Right hindlimb (tissue), 1 donor: ENCODE measurements around the gene FOXK2.
"Not testable (repeated sequence)": the region's sequence is repeated elsewhere in the genome, so short reads cannot be mapped to it uniquely, and the experiment has no call there.

Experiments used
- DNase-seq: peaks from one replicate; pipeline ENCODE4 v3.0.0-alpha.2; 2018

The FOXK2 gene

GRCh38 chr17:82565551-82565950 lies 46.0 kb downstream of the FOXK2 start:
- DNase-seq, result peak; percentile 54

- no peak for DNase-seq
Observed at GRCh38 chr17:82566129-82566960, 46.8 kb downstream of the FOXK2 start.

GRCh38 chr17:82567286-82567685 lies 47.8 kb downstream of the FOXK2 start:
- DNase-seq, result no peak

- DNase-seq, result no peak
Observed at GRCh38 chr17:82568997-82569393, 49.5 kb downstream of the FOXK2 start.

- no peak for DNase-seq
Observed at GRCh38 chr17:82569621-82570020, 50.1 kb downstream of the FOXK2 start.

GRCh38 chr17:82570277-82570676 lies 50.7 kb downstream of the FOXK2 start:
- DNase-seq, result no peak

- no peak for DNase-seq
Observed at GRCh38 chr17:82571855-82572254, 52.3 kb downstream of the FOXK2 start.

GRCh38 chr17:82574041-82574440 lies 54.5 kb downstream of the FOXK2 start:
- DNase-seq, result no peak

GRCh38 chr17:82575581-82576221 lies 56.2 kb downstream of the FOXK2 start:
- not testable (repeated sequence) for DNase-seq

GRCh38 chr17:82577300-82577699 lies 57.8 kb downstream of the FOXK2 start:
- no peak for DNase-seq

- not testable (repeated sequence) for DNase-seq
Observed at GRCh38 chr17:82579969-82580368, 60.4 kb downstream of the FOXK2 start.

- no peak for DNase-seq
Observed at GRCh38 chr17:82582213-82582612, 62.7 kb downstream of the FOXK2 start.

GRCh38 chr17:82582709-82583108 lies 63.2 kb downstream of the FOXK2 start:
- DNase-seq, result no peak

- DNase-seq, result no peak
Observed at GRCh38 chr17:82583720-82584234, 64.2 kb downstream of the FOXK2 start.

- peak; percentile 72 for DNase-seq
Observed at GRCh38 chr17:82585935-82586575, 66.5 kb downstream of the FOXK2 start.

- no peak for DNase-seq
Observed at GRCh38 chr17:82586576-82587233, 67.2 kb downstream of the FOXK2 start.

GRCh38 chr17:82587234-82588086 lies 67.9 kb downstream of the FOXK2 start:
- no peak for DNase-seq

GRCh38 chr17:82588266-82589175 lies 69.0 kb downstream of the FOXK2 start:
- no peak for DNase-seq

GRCh38 chr17:82589851-82590180 lies 70.3 kb downstream of the FOXK2 start:
- DNase-seq, result no peak

GRCh38 chr17:82590216-82590615 lies 70.7 kb downstream of the FOXK2 start:
- DNase-seq, result no peak

- DNase-seq, result no peak
Observed at GRCh38 chr17:82590881-82591539, 71.5 kb downstream of the FOXK2 start.
